ENCODE results near the gene ALG3. TPM values are rescaled to one million over a fixed set of nuclear protein-coding genes. Genes with fewer than 3 reads are reported as not detected.
"Not testable (repeated sequence)": the region's sequence is repeated elsewhere in the genome, so short reads cannot be mapped to it uniquely, and the experiment has no call there.

The ALG3 gene
- total RNA-seq, 1 donor, result 14.0 TPM

DNA sequence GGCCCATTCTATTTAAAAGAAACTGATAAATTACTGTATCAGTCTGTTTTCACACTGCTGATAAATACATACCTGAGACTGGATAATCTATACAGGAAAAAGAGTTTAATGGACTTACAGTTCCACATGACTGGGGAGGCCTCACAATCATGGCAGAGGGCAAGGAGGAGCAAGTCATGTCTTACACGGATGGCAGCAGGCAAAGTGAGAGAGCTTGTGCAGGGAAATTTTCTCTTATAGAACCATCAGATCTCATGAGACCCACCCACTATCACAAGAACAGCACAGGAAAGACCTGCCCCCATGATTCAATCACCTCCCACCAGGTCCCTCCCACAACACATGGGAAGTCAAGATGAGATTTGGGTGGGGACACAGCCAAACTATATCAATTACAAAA lies 18.5 kb upstream of the ALG3 start:
- H3K4me3 ChIP-seq (ENCODE audit: low read length); H3K4me1 ChIP-seq (ENCODE audit: insufficient read depth, low read length); H3K9me3 ChIP-seq (ENCODE audit: low read depth, low read length): not testable (repeated sequence)
- peaks cover 33% of the 10 kb centered on the region for H3K27me3 ChIP-seq (ENCODE audit: insufficient read depth, low read length)

DNA sequence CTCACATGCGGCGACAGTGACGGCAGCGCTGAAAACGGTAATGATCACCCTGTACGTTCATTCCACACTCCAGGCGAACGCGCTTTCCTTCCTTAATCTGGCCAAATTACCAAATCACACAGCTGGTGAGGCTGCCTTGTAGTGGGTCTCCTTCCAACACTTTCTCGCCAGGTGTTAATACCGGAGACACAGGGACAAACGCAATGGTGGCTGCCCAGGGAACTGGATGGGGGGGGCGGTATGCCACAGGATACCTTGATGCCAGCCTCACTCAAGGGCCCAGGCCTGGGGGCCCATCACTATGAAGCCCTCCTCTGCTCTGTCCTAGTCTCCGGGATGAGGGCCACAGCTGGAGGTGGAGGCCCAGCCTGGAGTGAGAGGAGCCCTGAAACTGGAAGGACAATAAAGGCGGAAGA lies 14.0 kb upstream of the ALG3 start:
- Histone ChIP-seq H3K27me3 (ENCODE audit: insufficient read depth, low read length) (peaks cover 49% of the 10 kb centered on the region), H3K9me3 (ENCODE audit: low read depth, low read length) (no peaks in the 10 kb centered on the region), H3K4me3 (ENCODE audit: low read length) (no peak overlapping the region), H3K4me1 (ENCODE audit: insufficient read depth, low read length) (peaks cover 27% of the 10 kb centered on the region)

DNA sequence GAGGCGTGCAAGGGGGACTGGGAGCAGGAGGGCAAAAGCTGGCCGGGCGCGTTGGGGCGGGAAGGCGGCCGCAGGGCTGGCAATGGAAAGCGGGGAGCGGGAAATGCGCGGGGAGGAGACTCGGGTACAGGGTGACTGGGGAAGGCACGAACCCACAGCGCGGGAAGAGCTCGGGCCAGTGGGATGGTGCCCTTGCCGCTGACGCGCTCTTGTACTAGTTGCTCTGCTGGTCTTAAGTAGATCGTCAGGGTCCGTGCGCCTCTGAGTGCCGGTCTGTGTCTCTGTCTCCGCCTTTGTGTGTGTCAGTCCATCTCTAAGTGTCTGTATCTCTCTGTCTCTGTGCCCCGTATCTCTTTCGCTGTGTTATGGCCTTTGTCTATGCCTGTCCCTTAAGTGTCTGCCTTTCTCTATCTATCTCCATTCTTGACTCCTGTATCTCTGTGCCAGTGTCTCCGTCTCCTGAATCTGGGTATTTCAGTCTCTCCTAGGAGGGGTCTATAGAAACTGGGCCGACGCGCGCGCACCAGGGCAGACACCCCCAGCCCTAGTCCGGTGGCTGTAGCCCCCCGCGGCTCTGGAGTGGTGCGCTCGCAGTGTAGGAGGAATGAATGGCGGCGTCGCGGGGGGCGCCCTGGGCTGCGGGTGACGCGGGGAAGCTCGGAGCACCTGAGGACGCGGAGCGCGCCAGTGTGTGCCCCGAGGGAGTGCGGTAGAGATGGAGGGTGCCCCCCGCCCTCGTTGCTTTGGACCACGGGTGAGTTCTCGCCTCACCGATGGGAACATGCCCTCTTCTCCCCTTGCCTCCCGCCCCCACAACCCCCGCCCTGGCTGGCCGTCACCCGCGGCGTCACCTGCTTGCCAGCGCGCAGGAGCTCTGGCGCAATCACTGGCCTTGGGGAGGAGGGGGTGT lies 13.3 kb upstream of the ALG3 start:
- Histone ChIP-seq H3K4me3 (ENCODE audit: low read length) (no peak overlapping the region), H3K9me3 (ENCODE audit: low read depth, low read length) (no peaks in the 10 kb centered on the region), H3K27me3 (ENCODE audit: insufficient read depth, low read length) (peaks cover 46% of the 10 kb centered on the region), H3K4me1 (ENCODE audit: insufficient read depth, low read length) (peaks cover 27% of the 10 kb centered on the region)

DNA sequence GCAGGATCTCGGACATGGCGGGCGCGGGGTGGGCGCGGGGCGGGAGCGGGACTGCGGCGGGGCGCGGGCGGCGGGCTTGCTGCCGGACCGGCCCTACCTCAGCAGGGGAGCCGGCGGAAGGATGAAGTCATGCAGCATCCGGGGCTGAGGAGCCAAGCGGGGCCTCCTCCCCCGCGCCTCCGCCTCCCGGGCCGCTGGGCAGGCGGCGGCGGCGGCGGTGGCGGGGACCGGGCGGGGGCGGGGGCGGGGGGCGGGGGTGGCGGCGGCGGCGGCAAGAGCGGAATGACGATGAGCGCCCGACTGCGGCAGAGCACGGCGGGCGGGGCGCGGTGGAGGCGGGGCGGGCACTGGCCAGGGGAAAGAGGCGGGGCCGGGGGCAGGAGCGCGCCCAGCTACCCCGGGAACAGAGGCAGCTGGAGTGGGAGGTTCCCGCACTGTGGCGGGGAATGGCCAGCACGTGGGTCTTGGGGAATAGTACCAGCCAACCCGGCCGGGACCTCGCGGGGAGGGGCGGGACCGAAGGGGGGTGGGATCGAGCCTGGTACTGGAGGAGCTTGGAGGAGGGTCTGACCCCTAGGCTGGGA lies 12.6 kb upstream of the ALG3 start, which contains the start of gene CAMK2N2:
Gene CAMK2N2 (minus strand): TSS at position 284 of the 584 bp plus-strand sequence. CDS start 268 bp downstream, at position 16.
- Histone ChIP-seq H3K4me1 (ENCODE audit: insufficient read depth, low read length) (peaks cover 27% of the 10 kb centered on the region), H3K4me3 (ENCODE audit: low read length) (no peak within 1 kb of the TSS), H3K9me3 (ENCODE audit: low read depth, low read length) (no peaks in the 10 kb centered on the region), H3K27me3 (ENCODE audit: insufficient read depth, low read length) (peaks cover 44% of the 10 kb centered on the region)

DNA sequence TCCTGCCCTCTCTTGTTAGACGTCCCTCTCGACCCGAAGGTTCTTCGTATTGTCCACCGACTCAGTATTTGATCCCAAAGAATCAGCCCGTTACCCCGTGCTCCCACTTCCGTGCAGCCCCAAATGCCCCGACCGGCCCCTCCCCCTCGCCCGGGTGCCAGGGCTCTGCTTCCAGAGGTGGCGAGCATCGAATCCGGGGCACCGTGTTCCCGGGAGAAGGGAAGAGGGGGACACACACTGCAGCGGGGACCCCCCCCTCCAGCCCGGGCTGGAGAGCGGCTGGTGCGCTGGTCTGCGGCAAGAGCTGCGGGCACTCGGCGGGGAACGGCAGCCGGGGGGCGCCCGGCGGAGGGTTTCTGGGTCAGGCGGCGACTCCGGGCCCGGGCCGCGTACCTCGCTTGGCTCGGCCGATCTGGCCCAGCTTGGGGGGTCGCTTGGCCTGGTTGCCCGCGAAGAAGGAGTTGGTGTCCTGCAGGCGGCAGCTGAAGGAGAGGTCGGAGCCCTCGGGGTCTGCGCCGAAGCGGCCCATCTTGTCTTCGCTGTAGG lies 12.0 kb upstream of the ALG3 start:
- H3K27me3 ChIP-seq (ENCODE audit: insufficient read depth, low read length), result peaks cover 42% of the 10 kb centered on the region
- H3K4me3 ChIP-seq (ENCODE audit: low read length), result no peak overlapping the region

DNA sequence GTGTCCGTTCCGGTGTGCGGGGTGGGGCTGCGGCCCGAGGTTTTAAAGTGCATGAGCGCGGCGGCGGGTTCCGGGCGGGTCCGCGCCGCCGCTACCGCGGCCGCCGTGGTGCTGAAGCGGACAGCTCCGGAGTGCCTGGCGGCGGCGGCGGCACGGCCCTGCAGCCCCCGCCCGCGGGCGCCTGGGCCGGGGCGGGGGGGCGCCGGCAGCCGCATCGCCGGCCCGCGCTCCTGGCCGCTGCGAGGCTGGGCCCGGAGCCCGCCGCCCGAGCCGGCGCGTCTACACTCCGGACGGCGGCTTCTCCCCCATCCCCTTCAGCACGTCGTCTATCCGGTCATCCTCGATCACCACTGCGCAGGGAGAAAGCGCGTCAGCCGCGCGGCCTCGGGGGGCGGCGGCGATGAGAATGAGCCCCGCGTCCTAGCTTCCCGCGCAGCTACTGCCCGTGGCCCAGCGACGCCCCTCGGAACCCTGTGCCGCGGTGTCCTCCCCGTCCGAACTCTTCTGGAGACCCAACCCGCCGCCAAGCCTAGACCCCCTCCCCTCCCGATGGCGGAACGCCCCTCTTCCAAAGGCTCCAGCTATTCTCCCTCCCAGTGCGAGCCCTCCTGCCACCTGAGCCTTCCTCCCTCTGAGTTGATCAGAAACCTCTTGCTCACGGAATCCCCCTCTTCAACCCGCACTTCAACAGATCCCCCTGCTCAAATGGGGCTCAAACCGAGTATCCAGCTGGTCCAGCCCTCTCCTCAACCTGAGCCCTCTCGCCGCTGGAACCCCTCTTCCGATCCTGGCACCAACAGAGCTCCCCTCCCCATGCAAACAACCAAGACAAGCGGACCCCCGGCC lies 11.3 kb upstream of the ALG3 start:
- H3K9me3 ChIP-seq (ENCODE audit: low read depth, low read length), result no peaks in the 10 kb centered on the region
- no peak overlapping the region for H3K4me3 ChIP-seq (ENCODE audit: low read length)
- H3K27me3 ChIP-seq (ENCODE audit: insufficient read depth, low read length), result peaks cover 42% of the 10 kb centered on the region
- H3K4me1 ChIP-seq (ENCODE audit: insufficient read depth, low read length), result peaks cover 27% of the 10 kb centered on the region

More for the DNA sequence above, 12.0 kb upstream of the ALG3 start:
- H3K4me1 ChIP-seq (ENCODE audit: insufficient read depth, low read length), result peaks cover 27% of the 10 kb centered on the region
- no peaks in the 10 kb centered on the region for H3K9me3 ChIP-seq (ENCODE audit: low read depth, low read length)

DNA sequence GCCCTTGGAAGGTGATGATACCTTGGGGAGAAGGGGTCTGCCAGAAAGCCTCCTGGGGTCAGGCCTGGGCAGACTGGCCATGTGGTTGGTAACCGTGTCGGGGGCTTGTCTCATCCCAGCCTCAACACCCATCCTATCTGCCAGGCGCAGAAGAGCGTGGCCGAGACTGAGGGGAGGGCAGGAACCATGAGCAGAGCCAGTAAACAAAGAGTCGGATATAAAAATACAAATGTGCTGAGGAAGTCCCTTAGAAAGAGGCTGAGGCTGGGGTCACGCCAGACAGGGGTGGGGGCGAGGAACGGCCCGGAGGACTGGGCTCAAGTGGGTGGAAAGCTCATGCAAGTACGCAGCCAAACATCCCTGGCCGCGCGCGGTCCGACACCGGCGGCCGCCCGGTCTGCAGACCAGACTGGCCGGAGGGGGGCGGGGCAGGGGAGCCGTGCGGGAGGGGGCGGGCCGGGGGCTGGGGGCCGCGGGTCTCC lies 10.7 kb upstream of the ALG3 start:
- H3K9me3 ChIP-seq (ENCODE audit: low read depth, low read length), result no peaks in the 10 kb centered on the region
- H3K4me3 ChIP-seq (ENCODE audit: low read length), result no peak overlapping the region
- H3K4me1 ChIP-seq (ENCODE audit: insufficient read depth, low read length), result peaks cover 27% of the 10 kb centered on the region
- H3K27me3 ChIP-seq (ENCODE audit: insufficient read depth, low read length), result peaks cover 36% of the 10 kb centered on the region

DNA sequence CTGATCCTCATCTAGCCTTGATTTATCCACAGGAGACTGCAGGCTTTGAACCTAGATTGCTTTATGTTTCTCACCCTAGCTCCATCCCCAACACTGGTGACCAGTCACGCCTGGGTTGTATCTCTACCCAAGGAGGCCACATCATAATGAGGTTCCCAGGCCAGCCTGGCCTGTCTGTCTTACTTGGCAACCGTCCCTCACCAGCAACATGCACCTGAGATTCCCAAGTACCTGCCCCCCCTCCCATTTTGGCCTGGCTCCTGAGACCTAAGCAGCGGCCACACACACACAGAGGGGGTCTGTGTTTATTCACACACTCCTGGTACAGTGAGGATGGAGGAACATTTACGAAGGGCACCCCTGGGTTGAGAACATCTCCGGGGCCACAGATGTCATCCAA lies 10.2 kb upstream of the ALG3 start:
- Histone ChIP-seq H3K4me1 (ENCODE audit: insufficient read depth, low read length) (peaks cover 27% of the 10 kb centered on the region), H3K4me3 (ENCODE audit: low read length) (no peak overlapping the region), H3K27me3 (ENCODE audit: insufficient read depth, low read length) (peaks cover 33% of the 10 kb centered on the region), H3K9me3 (ENCODE audit: low read depth, low read length) (no peaks in the 10 kb centered on the region)

DNA sequence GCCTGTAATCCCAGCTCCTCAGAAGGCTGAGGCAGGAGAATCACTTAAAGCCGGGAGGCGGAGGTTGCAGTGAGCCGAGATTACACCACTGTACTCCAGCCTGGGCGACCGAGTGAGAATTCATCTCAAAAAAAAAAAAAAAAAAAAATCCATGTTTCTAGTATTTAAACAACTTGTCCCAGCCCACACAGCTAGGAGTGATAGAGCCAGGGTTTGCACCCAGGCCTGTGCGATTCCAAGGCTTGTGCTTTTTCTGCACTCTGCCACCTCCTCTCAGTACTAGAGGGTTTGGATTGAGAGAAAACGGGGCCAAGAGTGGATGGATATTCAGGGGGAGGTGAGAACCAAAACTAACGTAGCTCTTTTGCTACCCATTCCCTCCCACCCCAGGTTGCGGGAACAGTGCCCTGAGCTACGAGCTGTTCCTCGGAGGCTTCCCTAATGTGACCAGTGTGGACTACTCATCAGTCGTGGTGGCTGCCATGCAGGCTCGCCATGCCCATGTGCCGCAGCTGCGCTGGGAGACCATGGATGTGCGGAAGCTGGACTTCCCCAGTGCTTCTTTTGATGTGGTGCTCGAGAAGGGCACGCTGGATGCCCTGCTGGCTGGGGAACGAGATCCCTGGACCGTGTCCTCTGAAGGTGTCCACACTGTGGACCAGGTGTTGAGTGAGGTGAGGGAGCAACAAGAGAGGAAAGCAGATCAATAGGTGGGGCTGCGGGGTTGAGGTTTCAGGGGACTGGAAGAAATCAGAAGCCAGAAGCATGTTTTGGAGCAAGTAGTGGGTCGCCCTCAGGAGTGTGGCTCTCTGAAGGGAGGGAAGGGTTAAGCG lies 8.5 kb upstream of the ALG3 start:
- H3K4me1 ChIP-seq (ENCODE audit: insufficient read depth, low read length), result peaks cover 19% of the 10 kb centered on the region
- H3K9me3 ChIP-seq (ENCODE audit: low read depth, low read length), result no peaks in the 10 kb centered on the region
- H3K27me3 ChIP-seq (ENCODE audit: insufficient read depth, low read length), result peaks cover 24% of the 10 kb centered on the region
- H3K4me3 ChIP-seq (ENCODE audit: low read length), result no peak overlapping the region

DNA sequence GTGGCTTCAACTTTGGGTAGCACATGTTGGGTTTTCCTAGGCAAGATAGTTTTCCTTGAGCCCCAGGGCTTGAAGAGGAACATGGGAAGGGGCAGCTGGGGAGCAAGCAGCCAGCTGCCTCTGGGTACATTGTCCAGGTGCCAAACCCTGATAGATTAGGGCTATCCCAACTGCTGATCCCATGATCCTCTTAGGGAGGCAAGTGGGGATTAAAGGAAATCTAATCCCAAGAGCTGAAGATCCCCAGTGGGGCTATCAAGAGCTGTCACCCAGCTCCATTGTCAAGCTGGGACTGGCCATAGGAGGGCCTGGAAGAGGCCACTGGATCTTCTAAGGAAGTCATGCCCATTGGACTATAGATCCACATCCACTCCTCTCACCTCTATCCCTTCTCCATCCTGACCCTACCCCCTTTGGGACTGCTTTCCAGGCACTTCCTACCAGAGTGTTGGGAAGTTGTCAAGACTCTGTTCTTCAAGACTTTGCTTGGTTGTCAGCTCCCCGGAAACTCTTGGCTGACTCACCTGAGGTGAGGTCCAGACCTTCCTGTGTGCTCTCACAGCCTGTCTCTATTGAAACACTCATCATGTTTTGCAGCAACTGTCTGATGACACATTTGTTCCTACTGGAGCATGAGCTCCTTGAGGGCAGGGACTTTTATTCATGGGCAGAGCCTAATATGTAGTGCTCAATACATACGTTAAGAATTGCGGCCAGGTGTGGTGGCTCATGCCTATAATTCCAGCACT lies 6.7 kb upstream of the ALG3 start:
- H3K4me1 ChIP-seq (ENCODE audit: insufficient read depth, low read length), result peaks cover 5% of the 10 kb centered on the region
- H3K4me3 ChIP-seq (ENCODE audit: low read length), result no peak overlapping the region
- H3K9me3 ChIP-seq (ENCODE audit: low read depth, low read length), result no peaks in the 10 kb centered on the region
- peaks cover 13% of the 10 kb centered on the region for H3K27me3 ChIP-seq (ENCODE audit: insufficient read depth, low read length)

DNA sequence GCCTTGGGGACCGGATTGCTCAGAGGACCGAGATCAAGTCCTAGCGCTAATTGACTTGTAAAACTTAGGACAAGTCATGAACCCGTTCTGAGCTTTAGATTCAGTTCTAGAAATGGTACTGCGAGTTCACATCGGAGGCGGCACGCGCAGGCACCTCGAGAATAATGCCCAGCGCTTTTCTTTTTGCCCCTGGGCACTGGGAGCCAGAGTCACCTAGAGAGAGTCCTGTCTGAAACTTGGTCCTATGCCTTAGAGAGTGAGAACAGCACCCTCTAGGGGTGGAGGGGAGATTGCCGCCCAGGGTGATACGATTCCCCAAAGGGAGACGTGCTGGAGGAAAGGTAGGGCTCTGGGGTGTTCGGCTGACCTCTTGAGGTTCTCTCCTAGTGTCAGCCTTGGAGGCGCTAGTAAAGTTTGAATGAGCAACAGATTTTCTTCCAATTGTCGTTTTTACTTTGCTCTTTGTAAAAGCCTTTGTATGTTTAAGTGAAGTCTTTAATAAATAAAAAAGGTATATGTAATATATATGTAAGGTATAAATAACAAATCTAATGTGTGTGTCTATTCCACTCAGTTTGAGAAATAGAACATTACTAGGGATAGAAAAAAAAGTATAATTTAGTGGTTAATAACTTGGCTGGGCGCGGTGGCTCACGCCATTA lies 1.5 kb upstream of the ALG3 start:
- Histone ChIP-seq H3K9me3 (ENCODE audit: low read depth, low read length) (no peaks in the 10 kb centered on the region), H3K4me1 (ENCODE audit: insufficient read depth, low read length) (peaks cover 21% of the 10 kb centered on the region), H3K4me3 (ENCODE audit: low read length) (peak overlapping the region; percentile 57), H3K27me3 (ENCODE audit: insufficient read depth, low read length) (no peaks in the 10 kb centered on the region)

DNA sequence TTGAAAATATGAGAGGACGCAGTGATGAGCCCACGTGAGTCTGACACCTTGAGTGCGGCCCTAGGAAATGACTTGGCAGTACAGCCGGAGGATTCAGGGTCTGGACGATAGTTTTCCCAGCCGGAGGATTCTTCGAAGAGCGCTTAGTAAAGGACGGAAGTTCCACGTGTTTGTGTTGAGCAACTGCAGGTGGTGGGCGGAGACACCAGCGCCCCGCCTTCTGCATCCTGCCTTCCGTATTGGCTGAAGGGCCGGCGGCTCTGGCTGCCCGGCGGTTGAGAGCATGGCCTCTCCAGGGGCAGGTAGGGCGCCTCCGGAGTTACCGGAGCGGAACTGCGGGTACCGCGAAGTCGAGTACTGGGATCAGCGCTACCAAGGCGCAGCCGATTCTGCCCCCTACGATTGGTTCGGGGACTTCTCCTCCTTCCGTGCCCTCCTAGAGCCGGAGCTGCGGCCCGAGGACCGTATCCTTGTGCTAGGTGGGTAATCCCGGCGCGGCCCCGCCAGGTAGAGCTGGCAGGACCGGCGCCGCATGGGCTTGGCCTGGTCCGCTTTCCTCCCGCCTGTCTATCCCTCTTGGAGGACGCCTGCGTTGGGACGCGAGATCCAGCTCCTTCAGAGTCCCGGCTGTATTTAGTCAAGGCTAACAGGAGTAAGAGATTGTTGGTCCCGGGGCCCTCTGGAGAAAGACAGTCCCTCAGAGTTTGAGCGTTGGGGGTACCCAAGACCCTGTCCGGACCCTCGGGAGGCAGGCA lies 827 bp upstream of the ALG3 start, which contains the start of gene EEF1AKMT4:
Gene EEF1AKMT4 (plus strand): TSS at position 261 of the 755 bp plus-strand sequence. CDS start 23 bp downstream, at position 284.
- H3K27me3 ChIP-seq (ENCODE audit: insufficient read depth, low read length), result no peaks in the 10 kb centered on the region
- no peaks in the 10 kb centered on the region for H3K9me3 ChIP-seq (ENCODE audit: low read depth, low read length)
- H3K4me1 ChIP-seq (ENCODE audit: insufficient read depth, low read length), result peaks cover 21% of the 10 kb centered on the region
- H3K4me3 ChIP-seq (ENCODE audit: low read length), result peak within 1 kb of the TSS; percentile 57
